GM21576 (cell line): ENCODE results near the gene CHERP.

Source experiments
- ATAC-seq: cut with Tn5 transposase; IDR thresholded peaks from one replicate; pipeline ENCODE4 v1.9.1; 2021; ENCODE audit warnings: mild to moderate bottlenecking, moderate library complexity; ENCODE audit not compliant: unreplicated experiment

Gene CHERP, protein sequence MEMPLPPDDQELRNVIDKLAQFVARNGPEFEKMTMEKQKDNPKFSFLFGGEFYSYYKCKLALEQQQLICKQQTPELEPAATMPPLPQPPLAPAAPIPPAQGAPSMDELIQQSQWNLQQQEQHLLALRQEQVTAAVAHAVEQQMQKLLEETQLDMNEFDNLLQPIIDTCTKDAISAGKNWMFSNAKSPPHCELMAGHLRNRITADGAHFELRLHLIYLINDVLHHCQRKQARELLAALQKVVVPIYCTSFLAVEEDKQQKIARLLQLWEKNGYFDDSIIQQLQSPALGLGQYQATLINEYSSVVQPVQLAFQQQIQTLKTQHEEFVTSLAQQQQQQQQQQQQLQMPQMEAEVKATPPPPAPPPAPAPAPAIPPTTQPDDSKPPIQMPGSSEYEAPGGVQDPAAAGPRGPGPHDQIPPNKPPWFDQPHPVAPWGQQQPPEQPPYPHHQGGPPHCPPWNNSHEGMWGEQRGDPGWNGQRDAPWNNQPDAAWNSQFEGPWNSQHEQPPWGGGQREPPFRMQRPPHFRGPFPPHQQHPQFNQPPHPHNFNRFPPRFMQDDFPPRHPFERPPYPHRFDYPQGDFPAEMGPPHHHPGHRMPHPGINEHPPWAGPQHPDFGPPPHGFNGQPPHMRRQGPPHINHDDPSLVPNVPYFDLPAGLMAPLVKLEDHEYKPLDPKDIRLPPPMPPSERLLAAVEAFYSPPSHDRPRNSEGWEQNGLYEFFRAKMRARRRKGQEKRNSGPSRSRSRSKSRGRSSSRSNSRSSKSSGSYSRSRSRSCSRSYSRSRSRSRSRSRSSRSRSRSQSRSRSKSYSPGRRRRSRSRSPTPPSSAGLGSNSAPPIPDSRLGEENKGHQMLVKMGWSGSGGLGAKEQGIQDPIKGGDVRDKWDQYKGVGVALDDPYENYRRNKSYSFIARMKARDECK

GRCh38 chr19:16542045-16542909, at the start of gene CHERP:
Gene CHERP, minus strand, starts transcription at chr19:16542437. Its CDS starts 59 bp downstream, at chr19:16542378.
- ATAC-seq = peak; percentile 57

DNA sequence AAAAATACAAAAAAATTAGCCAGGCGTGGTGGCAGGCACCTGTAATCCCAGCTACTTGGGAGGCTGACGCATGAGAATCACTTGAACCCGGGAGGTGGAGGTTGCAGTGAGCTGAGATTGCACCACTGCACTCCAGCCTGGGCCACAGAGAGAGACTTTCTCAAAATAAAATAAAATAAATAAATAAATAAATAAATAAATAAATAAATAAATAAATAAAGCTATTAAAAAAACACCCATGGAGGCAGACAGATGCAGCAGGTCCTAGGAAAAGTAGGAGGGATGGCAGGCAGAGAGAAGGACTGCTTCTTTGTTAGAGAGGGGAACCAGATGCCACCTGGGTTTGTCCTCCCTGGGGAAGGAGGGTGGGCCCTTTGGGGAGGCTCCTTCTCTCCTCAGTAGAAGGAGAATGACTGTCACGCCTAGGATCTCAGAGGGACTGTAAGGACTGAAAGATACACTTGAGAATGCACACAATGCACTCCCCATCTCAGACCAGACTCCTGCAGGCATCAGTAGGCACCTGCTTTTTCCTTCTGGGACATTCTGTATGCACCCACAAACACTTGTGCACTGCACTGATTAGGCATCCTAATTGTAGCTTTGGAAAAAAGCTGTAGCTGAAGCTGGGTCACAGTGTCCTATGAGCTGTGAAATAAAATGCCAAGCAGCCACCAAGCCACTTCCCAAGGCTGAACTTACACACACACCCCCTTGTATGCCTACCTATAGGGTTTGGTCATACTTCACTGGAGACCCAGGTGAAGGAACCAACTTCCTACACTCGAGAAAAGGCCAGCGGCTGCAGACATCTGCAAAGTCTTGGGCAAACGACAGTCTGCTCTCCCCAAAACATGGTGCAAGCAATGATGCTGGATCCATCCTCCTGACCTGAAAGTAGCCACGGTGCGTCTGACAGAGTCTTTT, 48.9 kb upstream of the CHERP start:
- no peak for ATAC-seq

GRCh38 chr19:16589917-16590316, 47.7 kb upstream of the CHERP start:
- ATAC-seq = no peak

- ATAC-seq = peak; percentile 6
These were observed 46.8 kb upstream of the CHERP start for GRCh38 chr19:16588824-16589577.

DNA sequence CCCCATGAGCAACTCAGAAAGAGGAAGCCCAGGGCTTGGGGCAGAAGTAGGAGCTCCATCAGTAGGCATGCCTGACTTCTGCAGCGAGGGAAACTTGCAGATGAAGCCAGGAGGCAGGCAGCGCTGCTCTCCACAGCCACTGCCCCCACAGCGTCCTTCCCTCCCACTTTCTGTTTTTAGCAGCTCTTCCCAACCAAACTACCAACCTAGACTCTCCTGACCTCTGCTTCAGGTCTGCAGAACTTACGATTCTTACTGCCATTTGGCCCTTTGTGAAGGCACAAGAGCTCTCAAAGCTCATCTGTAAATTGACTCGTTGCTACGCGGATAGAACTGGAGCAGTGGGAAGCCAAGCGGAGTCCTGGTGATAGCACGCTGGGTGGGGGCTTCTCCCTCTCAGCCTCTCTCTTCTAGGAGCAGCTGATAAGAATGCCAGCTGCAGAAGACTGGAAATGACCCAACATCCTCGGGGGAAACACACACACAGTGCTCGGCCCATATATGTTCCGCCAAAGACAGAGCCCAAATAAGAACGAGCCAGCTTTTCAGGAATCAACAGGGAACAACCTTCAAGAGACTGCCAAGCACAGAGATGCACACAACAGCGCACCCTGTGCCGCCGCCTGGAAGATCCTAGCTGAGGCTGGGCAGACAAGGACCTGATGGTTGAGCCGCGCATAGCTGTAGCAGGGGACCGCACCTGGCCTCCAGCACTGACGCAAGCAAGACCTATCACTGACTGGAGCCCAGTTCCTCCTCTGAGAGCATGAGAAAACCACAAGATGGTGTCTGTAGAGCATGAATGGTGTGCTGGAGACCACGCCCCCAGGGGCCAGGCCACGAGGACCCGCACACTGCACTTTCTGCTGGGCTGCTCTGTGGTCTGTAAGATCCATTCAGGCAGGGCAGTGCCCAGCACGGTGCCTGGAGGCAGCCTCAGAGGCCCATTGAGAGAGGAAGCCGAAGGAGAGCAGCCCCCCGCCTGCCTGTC, 45.9 kb upstream of the CHERP start:
- ATAC-seq = peak; percentile 38

- no peak for ATAC-seq
These were observed 45.0 kb upstream of the CHERP start for GRCh38 chr19:16586991-16587832.

DNA sequence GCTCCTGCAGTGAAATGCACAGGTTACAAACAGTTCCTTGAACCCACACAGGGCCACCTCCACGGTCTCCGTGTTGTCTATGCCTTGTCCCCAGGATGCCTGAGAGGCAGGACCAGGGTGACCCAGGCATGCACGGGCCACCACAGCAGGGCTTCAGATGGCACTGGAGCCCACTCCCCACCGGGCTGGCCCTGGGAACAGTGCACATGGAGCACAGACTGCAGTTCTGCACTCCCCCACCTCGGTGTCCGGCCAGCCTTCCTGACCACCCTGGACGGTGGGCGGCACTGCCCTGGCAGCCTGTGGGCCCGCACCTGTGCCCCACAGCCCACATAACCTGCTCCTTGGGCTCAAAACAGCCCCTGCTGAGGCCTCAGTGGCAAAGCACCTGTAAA, 44.2 kb upstream of the CHERP start:
- ATAC-seq = no peak

DNA sequence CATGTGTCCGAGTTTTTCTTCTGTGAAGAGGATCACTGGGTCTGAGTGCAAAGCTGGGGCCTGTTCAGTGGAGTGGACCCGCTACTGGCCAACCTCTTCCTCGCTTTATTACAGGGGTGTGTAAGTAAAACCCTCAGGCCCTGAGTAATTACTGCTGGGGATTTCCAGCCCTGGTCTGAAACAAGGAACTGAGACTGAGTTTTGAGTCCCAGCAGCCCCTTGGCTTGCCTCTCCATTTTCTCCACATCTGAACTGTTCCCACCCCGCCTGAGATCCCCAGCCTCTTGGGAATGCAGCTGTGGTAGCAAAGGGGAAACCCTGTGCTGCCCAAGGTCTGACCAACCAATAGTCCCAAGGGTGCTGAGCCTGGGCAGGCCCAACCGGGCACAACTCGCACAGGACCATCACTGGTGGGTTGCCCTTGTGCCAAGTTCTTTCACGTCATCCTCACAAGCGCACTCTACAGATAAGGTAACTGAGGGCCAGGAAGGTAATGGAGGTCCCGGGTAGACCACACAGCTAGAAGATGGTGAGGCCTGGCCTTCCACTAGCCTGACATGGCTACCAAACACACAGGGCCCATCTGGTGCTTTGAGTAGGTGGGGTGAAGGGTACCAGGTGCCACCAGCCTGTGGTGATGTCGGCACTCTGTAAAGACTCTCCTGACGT, 43.7 kb upstream of the CHERP start:
- no peak for ATAC-seq

DNA sequence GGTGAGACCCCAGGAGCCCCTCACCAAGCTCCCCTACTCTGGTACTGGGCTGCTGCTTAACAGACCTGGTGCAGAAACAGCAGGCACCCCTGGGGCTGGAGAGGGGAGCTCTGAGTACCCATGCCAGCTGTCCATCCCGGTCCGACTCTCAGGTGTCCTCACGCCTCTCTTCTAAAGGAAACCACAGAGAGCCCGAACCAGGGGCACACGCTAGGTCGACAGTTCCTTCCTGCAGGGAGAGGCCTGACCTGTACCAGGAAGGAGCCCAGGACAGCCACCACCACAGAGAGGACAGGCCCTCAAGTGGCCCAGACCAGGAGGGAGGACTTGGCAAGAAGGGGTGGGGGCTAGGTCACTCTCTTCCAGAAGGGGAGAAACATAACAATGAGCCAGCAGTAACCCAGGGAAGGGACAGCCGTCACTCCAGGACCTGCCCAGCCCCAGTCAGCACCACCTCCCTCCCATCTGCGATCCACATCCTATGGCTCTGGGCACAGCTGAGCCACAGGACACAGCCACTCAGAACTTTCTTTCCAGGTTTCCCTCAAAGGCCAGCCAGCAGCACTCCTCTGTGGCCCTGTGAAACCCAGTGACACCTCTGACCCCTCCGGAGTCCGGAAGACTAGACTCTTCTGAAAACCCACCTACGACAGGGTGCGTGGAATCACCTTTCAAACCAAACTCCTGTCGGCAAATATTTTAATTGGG, 43.0 kb upstream of the CHERP start:
- ATAC-seq = no peak

GRCh38 chr19:16584248-16585093, 42.2 kb upstream of the CHERP start:
- peak; percentile 41 for ATAC-seq

- ATAC-seq = no peak
These were observed 40.4 kb upstream of the CHERP start for GRCh38 chr19:16582486-16583261.

GRCh38 chr19:16581971-16582343, 39.7 kb upstream of the CHERP start:
- no peak for ATAC-seq

GRCh38 chr19:16581145-16581970, 39.1 kb upstream of the CHERP start:
- ATAC-seq = no peak
